IPS-NIHi11 (cell line): ENCODE results near the gene ARHGAP10.

Source experiments
- DNase-seq: peaks from one replicate; pipeline ENCODE4 v3.0.0; 2012; ENCODE audit warnings: mixed read lengths, low spot score

ARHGAP10 gene

DNA sequence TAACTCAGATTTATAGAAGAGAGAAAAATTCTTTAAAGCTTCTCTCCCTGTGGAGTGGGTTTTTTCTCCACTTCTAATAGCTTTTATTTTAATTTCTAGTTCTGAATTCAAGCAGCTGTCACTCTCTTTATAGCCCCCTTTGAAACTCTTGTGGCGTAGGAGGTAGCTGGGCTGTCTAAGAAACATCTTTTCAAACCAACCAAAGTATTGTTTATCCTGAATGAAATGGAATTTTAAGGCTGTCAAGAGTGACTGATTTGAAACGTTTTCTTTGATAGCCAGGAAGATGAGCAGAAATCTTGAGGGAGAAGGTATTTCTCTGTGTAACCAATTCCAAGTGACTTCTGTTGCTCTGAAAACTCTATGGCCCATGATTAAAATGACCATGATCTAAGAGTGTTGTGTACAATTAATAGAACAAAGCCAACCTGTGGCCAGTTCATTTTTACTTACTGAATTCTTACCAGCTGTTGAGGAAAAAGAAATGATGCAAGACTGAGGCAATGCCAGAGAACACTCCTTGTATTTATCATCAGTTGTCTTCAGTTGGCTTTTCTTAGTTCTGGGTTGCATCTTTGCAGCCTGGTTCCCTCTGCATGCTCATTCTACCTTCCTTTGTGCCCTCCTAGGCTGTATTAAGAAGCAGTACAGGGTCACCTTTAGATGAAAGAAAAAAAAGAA is 298.4 kb downstream of the ARHGAP10 start:
- no peak for DNase-seq

DNA sequence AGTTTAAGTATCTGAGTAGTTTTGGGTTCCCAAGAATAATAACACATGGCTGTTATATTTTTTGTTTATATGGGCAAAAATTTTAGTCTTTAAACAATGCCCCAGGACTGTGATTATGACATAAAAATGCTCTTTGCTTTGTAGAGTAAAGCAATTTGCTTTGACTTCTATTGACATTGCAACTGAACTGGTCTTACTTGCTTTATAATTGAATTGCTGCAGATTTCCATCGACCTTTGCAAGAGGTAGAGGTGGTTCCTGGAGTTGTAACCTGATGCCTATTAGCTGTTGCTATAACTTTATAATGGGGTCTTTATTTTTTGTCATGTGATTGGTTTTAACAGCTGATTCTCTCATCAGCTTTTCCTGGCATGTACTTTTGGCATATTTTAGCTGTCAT is 302.9 kb downstream of the ARHGAP10 start:
- no peak for DNase-seq

DNA sequence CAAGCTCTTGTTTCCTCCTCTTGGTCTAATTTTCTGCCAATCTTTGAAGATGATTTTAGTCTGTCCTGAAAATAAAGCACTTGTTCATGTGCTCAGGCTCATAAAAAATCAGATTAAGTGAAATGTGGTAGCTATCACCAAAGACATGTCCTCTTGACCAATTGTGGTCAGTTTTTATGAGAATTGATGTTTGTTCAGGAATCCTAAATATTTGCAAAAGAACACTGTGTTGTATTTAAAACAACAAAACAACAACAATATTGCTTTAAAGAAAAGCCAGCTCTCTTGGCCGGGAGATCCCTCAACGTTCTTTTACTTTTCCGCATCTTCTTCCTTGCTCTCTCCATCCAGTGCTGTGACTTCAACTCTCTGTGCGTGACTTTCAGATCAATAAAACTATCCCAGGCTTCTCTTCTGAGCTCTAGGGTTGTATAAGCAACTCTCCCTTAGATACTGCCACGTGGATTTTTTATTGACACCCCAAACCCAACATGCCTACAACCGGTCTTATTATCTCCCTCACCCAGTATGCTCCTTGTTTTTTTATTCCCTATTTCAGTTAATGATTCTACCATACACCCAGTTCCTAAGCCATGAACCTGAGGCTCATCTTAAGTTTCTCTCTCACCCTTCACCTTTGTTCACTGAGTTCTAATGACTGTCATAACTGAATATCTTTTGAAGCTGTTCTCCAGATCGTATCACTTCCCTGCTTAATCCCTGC is 309.9 kb downstream of the ARHGAP10 start:
- DNase-seq, result no peak

- DNase-seq, result no peak
Observed at GRCh38 chr4:148044089-148044911, 312.4 kb downstream of the ARHGAP10 start.

DNA sequence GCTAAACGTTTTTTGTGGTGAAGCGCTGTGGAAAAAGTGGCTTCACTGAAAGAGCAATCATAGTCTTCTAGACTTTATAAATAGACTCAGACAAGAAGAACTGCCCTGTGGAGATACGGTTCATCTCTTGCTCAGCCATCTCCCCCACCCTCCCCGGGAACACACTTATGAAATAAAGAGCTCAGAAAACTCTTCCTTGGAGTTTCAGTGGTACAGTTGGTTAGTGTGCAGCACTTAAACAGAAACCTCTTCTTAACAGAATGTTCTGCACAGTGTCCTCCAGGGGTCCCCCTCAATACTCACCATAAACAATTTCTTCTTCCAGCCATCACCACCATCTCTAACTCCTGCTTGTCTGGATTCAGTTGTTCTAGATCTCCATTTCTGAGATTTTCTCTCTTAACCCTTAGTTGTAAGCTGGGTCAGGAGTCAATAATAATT is 313.0 kb downstream of the ARHGAP10 start:
- DNase-seq, result no peak

DNA sequence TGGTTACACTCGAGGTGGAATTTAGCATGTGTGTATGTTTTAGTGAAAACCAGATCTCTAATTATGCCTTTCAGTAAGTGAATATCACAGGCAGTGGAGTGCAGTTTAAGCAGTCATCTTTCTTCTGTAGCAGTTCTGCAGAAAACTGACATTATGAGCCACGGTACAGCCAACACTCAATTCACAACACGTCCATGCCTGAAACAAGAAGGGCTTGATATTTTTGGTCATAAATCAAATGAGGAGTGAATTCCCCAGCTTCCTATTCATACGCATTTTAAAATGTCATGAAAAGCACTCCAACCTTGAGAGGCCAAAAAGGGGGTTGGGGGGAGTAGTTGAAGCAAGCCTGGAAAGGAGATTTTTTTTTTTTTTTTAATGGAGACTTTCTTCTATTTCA is 316.7 kb downstream of the ARHGAP10 start:
- DNase-seq, result no peak

GRCh38 chr4:148051403-148051802 is 319.5 kb downstream of the ARHGAP10 start:
- no peak for DNase-seq

GRCh38 chr4:148052448-148052847 is 320.6 kb downstream of the ARHGAP10 start:
- no peak for DNase-seq

- DNase-seq, result no peak
Observed at GRCh38 chr4:148053298-148054003, 321.6 kb downstream of the ARHGAP10 start.

DNA sequence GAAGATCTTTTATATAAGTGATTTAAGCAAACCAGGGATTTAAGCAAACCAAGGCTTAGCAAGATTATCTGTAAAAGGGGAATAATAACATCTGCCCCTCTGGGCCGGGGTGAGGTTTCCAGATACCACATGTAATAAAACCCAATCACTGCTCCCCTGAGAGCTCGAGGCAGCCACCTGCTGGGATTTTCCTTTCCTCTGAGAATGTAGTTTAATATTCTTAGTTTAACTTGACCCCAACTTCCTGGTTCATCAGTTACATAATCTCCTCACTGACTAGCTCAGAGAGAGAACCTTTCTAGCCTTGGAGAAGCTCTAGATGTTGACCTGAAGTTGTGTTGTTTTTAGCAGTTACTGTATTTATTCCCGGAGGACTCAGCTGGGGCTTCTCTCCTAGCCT is 322.4 kb downstream of the ARHGAP10 start:
- no peak for DNase-seq

DNA sequence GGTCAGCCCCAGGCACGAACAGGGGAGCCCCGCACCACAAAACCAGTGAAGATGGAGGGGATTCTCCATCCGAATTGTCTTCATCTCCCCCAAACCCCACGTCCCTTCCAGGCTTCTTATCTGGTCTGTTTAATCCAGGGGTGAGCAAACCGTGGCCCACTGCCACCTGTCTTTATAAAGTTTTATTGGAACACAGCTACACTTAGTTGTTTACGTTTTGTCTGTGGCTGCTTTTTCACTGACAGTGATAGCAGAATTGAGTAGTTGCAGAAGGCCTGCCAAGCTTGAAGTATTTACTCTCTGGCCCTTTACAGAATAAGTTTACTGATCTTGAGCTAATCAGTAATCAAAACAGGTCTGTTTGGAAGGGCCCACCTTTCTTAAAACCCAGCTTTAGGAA is 324.0 kb downstream of the ARHGAP10 start:
- no peak for DNase-seq

DNA sequence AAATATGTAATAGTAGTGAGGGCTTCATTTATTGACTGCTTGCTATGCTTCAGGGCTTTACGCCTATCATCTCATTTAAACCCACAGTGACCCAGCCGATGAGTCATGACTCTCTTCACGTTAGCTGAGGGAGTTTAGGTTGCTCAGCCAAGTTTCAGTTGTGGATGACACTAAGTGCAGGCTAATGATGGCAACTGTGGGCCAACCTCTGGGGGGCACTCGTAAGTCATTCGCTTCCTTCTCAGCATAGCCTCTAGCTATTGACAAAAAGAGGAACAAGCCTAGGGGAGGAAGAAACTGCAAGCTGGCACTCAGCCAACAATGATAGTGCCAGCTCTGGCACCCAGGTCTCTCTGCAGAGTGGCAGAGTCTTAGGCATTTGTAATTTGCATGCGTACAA is 325.0 kb downstream of the ARHGAP10 start:
- no peak for DNase-seq

DNA sequence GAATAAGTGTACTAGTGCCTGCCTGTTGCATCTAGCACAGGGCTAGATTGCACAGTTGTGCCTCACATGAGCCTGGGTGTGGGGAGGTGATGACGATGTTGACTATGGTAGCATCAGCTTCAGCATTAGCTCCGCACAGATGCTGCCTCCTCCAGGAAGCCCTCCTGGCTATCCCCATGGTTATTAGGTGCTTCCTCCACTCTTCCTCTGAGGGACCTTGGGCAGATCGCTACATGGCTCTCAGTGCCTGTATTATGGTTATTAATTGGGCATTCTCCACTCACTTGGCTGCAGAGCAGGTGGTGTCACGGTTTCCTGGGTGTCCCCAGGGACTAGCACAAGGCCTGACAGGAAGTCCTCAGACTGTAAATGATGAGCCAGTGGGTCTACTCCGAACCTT is 325.6 kb downstream of the ARHGAP10 start:
- no peak for DNase-seq

DNA sequence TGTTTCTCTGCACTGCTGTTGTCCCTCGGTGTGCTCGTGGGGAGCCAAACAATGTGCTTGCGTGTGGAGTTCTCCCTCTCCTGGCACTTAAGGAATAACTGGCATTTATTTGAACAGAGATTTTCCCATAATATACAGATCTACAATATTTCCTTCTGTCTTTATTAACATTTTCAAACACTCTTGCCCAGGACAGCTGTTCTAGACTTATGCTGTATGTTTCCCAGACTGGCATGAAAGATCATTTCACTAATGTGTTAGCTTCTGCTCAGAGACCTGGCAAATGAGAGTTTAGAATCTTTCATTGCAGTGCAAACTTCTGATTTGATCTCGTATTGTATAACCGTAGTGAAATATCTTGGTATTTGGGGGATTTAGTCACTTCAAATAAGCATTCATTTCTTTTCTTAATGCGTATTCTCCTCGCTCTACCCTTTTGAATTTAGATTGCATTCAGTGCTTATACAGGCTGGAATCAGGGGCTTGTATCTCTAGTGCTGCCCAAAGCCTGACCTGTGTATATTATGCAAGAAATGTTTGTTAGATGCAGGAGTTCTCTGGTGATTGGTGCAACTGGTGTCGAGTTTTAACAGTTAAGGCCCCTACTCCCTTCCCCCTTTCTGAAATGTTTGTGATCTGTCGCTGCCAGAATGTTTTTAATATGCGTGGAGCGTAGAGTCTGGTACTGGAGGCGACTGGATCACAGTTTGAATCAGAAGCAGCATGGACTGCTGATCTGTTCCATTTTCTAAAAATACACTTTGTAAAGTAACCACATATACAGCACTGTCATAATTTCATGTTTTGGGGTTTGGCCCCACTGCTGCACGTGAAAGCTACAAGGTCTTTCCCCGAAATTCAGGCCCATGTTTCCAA is 326.3 kb downstream of the ARHGAP10 start:
- DNase-seq, result no peak

DNA sequence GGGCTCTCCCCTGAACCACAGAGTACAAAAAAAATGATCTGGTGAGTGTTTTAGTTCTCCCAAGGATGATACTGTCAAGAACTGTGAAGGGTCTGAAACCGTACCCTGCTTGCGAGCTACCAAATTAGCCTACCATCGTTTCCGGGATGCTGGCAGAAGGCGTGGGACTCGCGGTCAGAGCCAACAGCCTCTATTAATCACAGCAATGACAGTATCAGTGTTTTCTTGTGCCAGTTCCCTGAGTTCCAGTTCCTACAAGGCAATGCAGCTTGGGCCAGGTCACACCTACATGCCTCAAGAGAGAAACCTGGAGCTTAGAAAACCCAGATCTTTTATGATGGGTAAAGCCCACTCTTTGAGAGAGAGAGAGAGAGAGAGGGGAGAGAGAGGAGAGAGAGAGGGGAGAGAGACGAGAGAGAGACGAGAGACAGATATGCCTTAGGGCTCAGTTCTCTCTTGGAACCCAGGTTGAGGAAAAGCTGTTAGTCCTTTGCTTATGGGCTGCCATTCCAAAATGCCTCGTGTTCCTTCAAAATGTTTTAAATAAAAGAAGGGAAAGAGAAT is 327.8 kb downstream of the ARHGAP10 start:
- no peak for DNase-seq

DNA sequence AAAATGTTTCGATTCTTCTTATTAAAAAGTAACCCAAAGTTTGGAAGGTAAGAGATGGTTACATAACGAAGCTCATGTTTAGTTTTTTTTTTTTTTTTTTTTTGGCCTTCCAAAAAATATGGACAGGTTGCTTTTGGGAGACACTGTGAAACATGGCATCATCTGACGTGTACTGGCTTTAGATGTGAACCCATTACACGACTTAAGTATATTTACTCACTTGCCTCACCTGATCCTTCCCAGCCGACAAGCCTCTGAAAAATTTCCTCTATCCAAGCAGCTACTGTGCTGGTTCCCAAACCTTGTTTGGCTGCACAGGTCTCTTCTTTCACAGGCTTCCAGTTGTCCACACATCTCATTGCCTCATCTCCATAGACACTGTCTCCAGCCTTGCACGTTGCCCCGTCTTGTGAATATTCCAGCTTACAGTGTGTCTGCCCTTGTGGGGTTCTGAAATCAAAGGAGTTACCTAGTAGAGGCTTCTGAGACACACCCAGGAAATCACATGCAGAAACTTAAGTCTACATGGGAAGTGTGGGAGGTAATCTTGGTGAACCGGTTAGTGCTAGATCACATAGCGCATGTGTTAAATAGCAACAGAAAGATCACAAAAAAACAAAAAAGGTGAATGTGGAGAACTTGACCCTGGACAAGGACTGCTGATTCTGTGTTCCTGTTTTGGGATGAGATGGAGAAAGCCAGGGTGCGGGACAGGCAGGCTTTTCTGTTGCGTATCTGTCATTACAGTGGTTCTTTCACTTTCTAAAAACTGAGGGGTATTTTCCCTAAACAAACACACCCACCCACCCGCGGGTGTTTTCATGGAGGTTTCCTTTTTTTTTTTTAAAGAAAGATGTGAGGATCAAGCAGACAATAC is 328.6 kb downstream of the ARHGAP10 start:
- no peak for DNase-seq

DNA sequence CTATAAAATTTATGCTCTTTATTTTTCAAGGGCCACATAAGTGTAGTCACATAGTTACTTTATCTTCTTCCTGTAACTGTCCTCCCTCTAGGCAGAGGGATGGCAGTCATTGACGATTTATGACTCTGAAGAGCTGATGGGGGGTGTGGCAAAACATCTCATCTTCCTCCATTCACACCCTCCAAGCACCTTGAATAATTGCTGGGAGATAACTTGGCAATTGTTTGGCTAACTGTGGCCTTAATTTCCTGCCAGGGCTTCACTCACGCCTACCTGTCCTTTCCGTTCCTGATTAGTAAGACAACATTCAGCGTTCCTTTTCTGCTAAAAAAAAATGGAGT is 329.2 kb downstream of the ARHGAP10 start:
- DNase-seq, result no peak

- DNase-seq, result no peak
Observed at GRCh38 chr4:148061795-148062194, 329.9 kb downstream of the ARHGAP10 start.

DNA sequence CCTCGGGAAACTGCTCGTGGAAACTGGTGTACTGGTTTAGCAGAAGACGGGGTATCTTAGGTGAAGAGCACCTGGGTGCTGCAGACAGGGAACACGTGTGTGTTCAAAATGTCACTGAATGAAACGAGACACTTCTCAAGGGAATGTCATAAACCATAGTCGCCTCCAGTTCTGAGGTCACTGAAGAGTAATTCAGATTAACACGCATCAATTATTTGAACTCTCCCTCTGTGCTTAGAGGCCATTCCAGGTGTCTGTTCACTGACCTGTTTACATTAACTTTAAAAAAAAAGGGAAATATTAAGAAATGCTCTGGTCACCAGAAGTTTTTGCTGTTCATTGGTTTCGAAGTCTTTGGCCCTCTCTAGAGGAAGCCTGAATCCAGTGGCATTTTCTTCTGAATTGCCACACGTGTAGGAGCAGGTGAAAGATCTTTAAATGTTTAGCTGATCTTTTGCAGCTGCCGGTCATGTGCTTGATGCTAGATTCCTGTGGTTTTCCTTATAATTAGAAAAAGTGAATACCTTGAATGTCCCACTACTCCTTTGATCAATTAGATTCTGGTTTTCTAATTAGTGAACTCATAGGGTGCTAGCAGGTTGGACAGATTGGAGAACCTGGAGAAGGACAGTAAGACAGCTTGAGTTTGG is 330.5 kb downstream of the ARHGAP10 start:
- DNase-seq, result no peak

DNA sequence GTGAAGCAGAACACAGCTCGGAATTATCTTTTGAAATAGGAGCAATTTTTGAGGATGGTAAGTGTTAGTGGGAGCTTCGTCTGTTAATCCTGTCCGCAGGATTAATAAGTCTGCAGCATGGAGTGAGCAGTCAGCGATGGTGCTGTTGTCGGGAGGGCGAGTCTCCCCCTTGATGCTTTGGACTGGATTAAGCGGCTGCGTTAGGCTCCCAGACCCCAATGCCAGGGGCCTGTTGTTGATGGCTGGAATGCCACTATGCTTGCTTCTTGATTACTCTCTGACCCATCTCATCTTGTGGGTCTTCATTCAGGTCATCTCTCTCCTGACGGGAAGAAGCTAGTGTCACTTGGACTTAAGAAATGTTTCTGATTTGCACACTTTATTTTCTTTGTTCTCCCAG is 332.6 kb downstream of the ARHGAP10 start:
- DNase-seq, result no peak
